GM12878 (cell line): ENCODE measurements around the gene ERC1. TPM values are rescaled to one million over a fixed set of nuclear protein-coding genes. Genes with fewer than 3 reads are reported as not detected.

ENCODE experiments used
- ATAC-seq: fragments of 200-7000 bp; cut with Tn5 transposase; 3 replicates; pipeline ENCODE4 v1.9.1; 2020; ENCODE audit warnings: mild to moderate bottlenecking, moderate library complexity
- BruUV-seq: library from RNA; stranded (reverse); fragments of 400-500 nt; replicated peaks from 2 replicates; lab custom pipeline; 2021; lab: Mats Ljungman, UMichigan
- CTCF ChIA-PET: fragments of 300-600 bp; sonication (Branson Sonifier 250); formaldehyde crosslinking; extraction: SDS; loops from one replicate; lab custom pipeline; 2021; ENCODE audit warnings: inconsistent platforms; lab: Yijun Ruan, JAX
- POLR2A ChIA-PET: fragments of 350-600 bp; formaldehyde crosslinking; extraction: SDS; loops from one replicate; lab custom pipeline; 2021; ENCODE audit warnings: inconsistent platforms; lab: Charles Lee
- RAD21 ChIA-PET: fragments of 300-600 bp; sonication (Branson Sonifier 250); formaldehyde crosslinking; loops from one replicate; lab custom pipeline; 2023; ENCODE audit warnings: antibody characterized with exemption; ENCODE audit not compliant: unreplicated experiment; lab: Charles Lee
- SMC1A ChIA-PET: fragments of 300-600 bp; sonication (Branson Sonifier 250); formaldehyde crosslinking; loops from one replicate; lab custom pipeline; 2023; ENCODE audit not compliant: unreplicated experiment, uncharacterized antibody; lab: Charles Lee
- DNase-seq: peaks from one replicate; pipeline ENCODE4 v3.0.0-alpha.2; 2011; ENCODE audit warnings: low read depth, low spot score
- FAIRE-seq: peaks from 3 replicates; lab custom pipeline; 2011; peaks lifted over from hg19 to GRCh38; lab: Jason Lieb, UNC
- H2AFZ ChIP-seq: 2 replicates; pipeline ENCODE4 v1.6.0; 2011; ENCODE audit warnings: low read depth, low read length, control low read depth; ENCODE audit not compliant: control insufficient read depth
- H3K27ac ChIP-seq: 2 replicates; pipeline ENCODE4 v1.5.1; 2011; ENCODE audit warnings: control low read depth; ENCODE audit not compliant: control insufficient read depth, insufficient read depth
- H3K27me3 ChIP-seq, 2 experiments: replicated peaks in 1 of 2; 2 replicates each; pipeline versions ENCODE4 v1.6.0 to v1.6.1; 2011; ENCODE audit warnings: low read length in 1 of 2; ENCODE audit not compliant: control insufficient read depth in 2 of 2, insufficient read depth in 2 of 2
- H3K36me3 ChIP-seq, 2 experiments: 2 replicates each; pipeline ENCODE4 v1.5.1; 2011; ENCODE audit warnings: low read length in 1 of 2; ENCODE audit not compliant: control insufficient read depth in 2 of 2, insufficient read depth in 2 of 2
- H3K4me1 ChIP-seq: 2 replicates; pipeline ENCODE4 v1.6.1; 2011; ENCODE audit warnings: mild to moderate bottlenecking, low read length, moderate library complexity, mixed read lengths; ENCODE audit not compliant: control insufficient read depth, insufficient read depth
- H3K4me2 ChIP-seq: 2 replicates; pipeline ENCODE4 v1.6.0; 2011; ENCODE audit warnings: control low read depth; ENCODE audit not compliant: control insufficient read depth, insufficient read depth
- H3K4me3 ChIP-seq: fragments of 200-600 bp; sonication (generic); 2 replicates; pipeline ENCODE4 v1.5.1; 2016
- H3K79me2 ChIP-seq: 2 replicates; pipeline ENCODE4 v1.6.0; 2011; ENCODE audit warnings: low read length; ENCODE audit not compliant: control insufficient read depth, insufficient read depth
- H3K9ac ChIP-seq: 2 replicates; pipeline ENCODE4 v1.8.0; 2011; ENCODE audit warnings: low read length, control low read depth, mixed read lengths; ENCODE audit not compliant: control insufficient read depth, insufficient read depth
- H3K9me3 ChIP-seq: replicated peaks from 3 replicates; pipeline ENCODE4 v1.5.1; 2011; ENCODE audit warnings: mild to moderate bottlenecking, low read length; ENCODE audit not compliant: control insufficient read depth, insufficient read depth
- H4K20me1 ChIP-seq: 2 replicates; pipeline ENCODE4 v1.6.0; 2011; ENCODE audit not compliant: control insufficient read depth, insufficient read depth
- CBX5 ChIP-seq: sonication (generic); IDR thresholded peaks from 2 replicates; pipeline ENCODE4 v1.6.1; 2016; ENCODE audit warnings: low read depth, moderate library complexity, mild to moderate bottlenecking, inconsistent platforms
- CEBPB ChIP-seq, 2 experiments: fragments of 150-350 bp in 1 of 2; IDR thresholded peaks; 2 replicates each; pipeline ENCODE4 v1.6.1; 2012 to 2014; ENCODE audit warnings: low read depth in 2 of 2, low read length in 2 of 2, borderline replicate concordance in 1 of 2, inconsistent platforms in 1 of 2
- CHD1 ChIP-seq: IDR thresholded peaks from 2 replicates; pipeline ENCODE4 v1.6.1; 2012; ENCODE audit warnings: low read depth, low read length, improper control_type of control experiment
- CHD4 ChIP-seq: fragments of 200-600 bp; sonication (generic); IDR thresholded peaks from 2 replicates; pipeline ENCODE4 v1.6.1; 2016; ENCODE audit warnings: mild to moderate bottlenecking
- EGR1 ChIP-seq, 2 experiments: IDR thresholded peaks; 1 replicate in 1 of 2; 2 replicates in 1 of 2; pipeline ENCODE4 v1.6.1; 2011 to 2012; ENCODE audit warnings: low read depth in 2 of 2, low read length in 2 of 2, borderline replicate concordance in 1 of 2, mild to moderate bottlenecking in 1 of 2, moderate library complexity in 1 of 2
- FOS ChIP-seq: IDR thresholded peaks from 3 replicates; pipeline ENCODE4 v1.6.1; 2011; ENCODE audit warnings: borderline replicate concordance; ENCODE audit not compliant: insufficient read length; ENCODE audit errors: extremely low read depth
- FOXK2 ChIP-seq: fragments of 450-650 bp; IDR thresholded peaks from 2 replicates; pipeline ENCODE4 v1.6.1; 2017; ENCODE audit warnings: mild to moderate bottlenecking, moderate library complexity
- IRF4 ChIP-seq: IDR thresholded peaks from 2 replicates; pipeline ENCODE4 v1.6.1; 2011; ENCODE audit warnings: low read depth, low read length
- NR2F1 ChIP-seq: fragments of 450-650 bp; conservative IDR thresholded peaks from 2 replicates; pipeline ENCODE4 v1.6.1; 2017; ENCODE audit warnings: mild to moderate bottlenecking
- RBBP5 ChIP-seq: fragments of 200-600 bp; sonication (generic); conservative IDR thresholded peaks from 2 replicates; pipeline ENCODE4 v1.6.1; 2016
- REST ChIP-seq: IDR thresholded peaks from 2 replicates; pipeline ENCODE4 v1.6.1; 2012; ENCODE audit warnings: mild to moderate bottlenecking, low read depth, low read length
- SPI1 ChIP-seq: IDR thresholded peaks from 2 replicates; pipeline ENCODE4 v1.6.1; 2011; ENCODE audit warnings: low read depth, mild to moderate bottlenecking, low read length, moderate library complexity, borderline replicate concordance; ENCODE audit not compliant: insufficient read depth
- SUPT20H ChIP-seq: IDR thresholded peaks from 2 replicates; pipeline ENCODE4 v1.6.1; 2011; ENCODE audit warnings: low read depth, mild to moderate bottlenecking, low read length, moderate library complexity, borderline replicate concordance; ENCODE audit not compliant: control insufficient read depth
- TAF1 ChIP-seq: IDR thresholded peaks from 2 replicates; pipeline ENCODE4 v1.6.1; 2011; ENCODE audit warnings: mild to moderate bottlenecking, low read depth, low read length, borderline replicate concordance
- ZBTB33 ChIP-seq: fragments of 450-650 bp; IDR thresholded peaks from 2 replicates; pipeline ENCODE4 v1.6.1; 2017; ENCODE audit warnings: mild to moderate bottlenecking
- WGBS: methylation state at CpG from one replicate; pipeline ENCODE4 v1.1.6; 2016; ENCODE audit warnings: low lambda C conversion rate; ENCODE audit not compliant: insufficient replicate concordance, insufficient coverage; ENCODE audit errors: missing lambda C conversion rate; 5-methylcytosine and 5-hydroxymethylcytosine counted together
- in situ Hi-C: fragments of 300-500 bp; cut with MboI; formaldehyde crosslinking; loops from 9 replicates; pipeline ENCODE4 v1.14.3; 2018; ENCODE audit warnings: mixed read lengths
- intact Hi-C: fragments of 100-400 bp; cut with micrococcal nuclease; formaldehyde crosslinking; loops from one replicate; pipeline ENCODE4 v1.14.2; 2022; ENCODE audit not compliant: unreplicated experiment
- polyA plus RNA-seq, 11 experiments: library from polyadenylated mRNA; depleted of rRNA in 4 of 11; unstranded in 6 of 11; stranded (reverse) in 5 of 11; fragments of >200 nt; fragmentation: Nextera tagmentation in 4 of 11; fragmentation: Illumina TruSeq in 1 of 11; extraction: Ambion mirVana in 4 of 11; extraction: Trizol in 1 of 11; gene quantifications; 1 replicate in 1 of 11; 2 replicates in 10 of 11; pipeline versions ENCODE4 v1.2.1 to v1.2.3, GENCODE V29; 2011 to 2016; ENCODE audit warnings: inconsistent platforms in 2 of 11, missing spikeins in 2 of 11, low read depth in 1 of 11
- total RNA-seq, 4 experiments: library from RNA; depleted of rRNA in 3 of 4; stranded (reverse); fragments of >200 nt in 3 of 4; fragmentation: Illumina TruSeq in 1 of 4; extraction: Trizol in 1 of 4; gene quantifications; 2 replicates each; pipeline versions ENCODE4 v1.2.1 to v1.2.3, GENCODE V29; 2013 to 2021

ERC1 gene
- total and polyA plus RNA-seq, 10 of the 15 experiments (the other 5 are each of a cell fraction or from before 2014, with no cell fraction given) = 0.75 to 8.0 (median 5.0) TPM

- DNase-seq (no peak), ATAC-seq (no peak), FAIRE-seq (no peak)
- Histone ChIP-seq H3K9ac (no peak overlapping the region), H4K20me1 (no peaks in the 10 kb centered on the region), H3K4me1 (no peaks in the 10 kb centered on the region), H2AFZ (no peak overlapping the region), H3K27ac (no peak overlapping the region), H3K4me2 (no peak overlapping the region), H3K4me3 (no peak overlapping the region), H3K36me3 (no peaks in the 10 kb centered on the region), H3K79me2 (no peaks in the 10 kb centered on the region), H3K9me3 (no peaks in the 10 kb centered on the region), H3K27me3 (no peaks in the 10 kb centered on the region)
- ChIA-PET SMC1A (interaction anchor here (0.9 kb wide), 2 partner anchors 12 to 19 kb away, joined by 3 read pairs; no protein-coding TSS in a partner anchor), CTCF (interaction anchor here (0.7 kb wide), 1 partner anchor 143 kb away, joined by 3 read pairs; no protein-coding TSS in a partner anchor), POLR2A (no interaction called here), RAD21 (no interaction called here)
- WGBS = 54% methylated on average over 10 of the region's 10 CpGs
- intact Hi-C loops = no loop called here
- in situ Hi-C loops = no loop called here
- no TSS peak for BruUV-seq
- TF ChIP-seq IRF4 = no peak
- no peak for TF ChIP-seq CHD1
- no peak for TF ChIP-seq TAF1
- no peak for TF ChIP-seq RBBP5
- TF ChIP-seq ZBTB33 = no peak
- TF ChIP-seq FOS = no peak
- TF ChIP-seq SUPT20H = no peak
- TF ChIP-seq CHD4 = no peak
- TF ChIP-seq SPI1 = no peak
- no peak for TF ChIP-seq FOXK2
- no peak for TF ChIP-seq REST
- no peak for TF ChIP-seq CEBPB (IDR thresholded peaks at IDR 0.05; ENCODE audit: borderline replicate concordance in 1 of 2, low read depth in 2 of 2, low read length in 2 of 2)
- no peak for TF ChIP-seq NR2F1
- TF ChIP-seq CBX5 = no peak
- TF ChIP-seq EGR1 (IDR thresholded peaks at IDR 0.05; ENCODE audit: borderline replicate concordance in 1 of 2, low read depth in 2 of 2, low read length in 2 of 2) = no peak
Observed at GRCh38 chr12:1367331-1368291, 376.6 kb downstream of the ERC1 start.
